Stimulated activated CD8-positive, alpha-beta memory T cell treated with anti-CD3 and anti-CD28 coated beads, Interleukin-15, amount 100 ng/mL, for 1 hour (primary cell): ENCODE results near the gene ARHGEF16.

Experiments used
- DNase-seq: peaks from one replicate; pipeline ENCODE4 v3.0.0-alpha.2; 2020; ENCODE audit warnings: low read depth

ARHGEF16 gene

GRCh38 chr1:3502641-3503524 is 48.4 kb downstream of the ARHGEF16 start:
- no peak for DNase-seq

GRCh38 chr1:3503525-3503886 is 49.0 kb downstream of the ARHGEF16 start:
- DNase-seq = no peak

- no peak for DNase-seq
Observed at GRCh38 chr1:3504151-3504821, 49.8 kb downstream of the ARHGEF16 start.

- DNase-seq = no peak
Observed at GRCh38 chr1:3504822-3505153, 50.3 kb downstream of the ARHGEF16 start.

GRCh38 chr1:3505161-3505560 is 50.7 kb downstream of the ARHGEF16 start:
- no peak for DNase-seq

- no peak for DNase-seq
Observed at GRCh38 chr1:3506041-3506440, 51.6 kb downstream of the ARHGEF16 start.

GRCh38 chr1:3506943-3507342 is 52.5 kb downstream of the ARHGEF16 start:
- DNase-seq = no peak

GRCh38 chr1:3507636-3508275 is 53.3 kb downstream of the ARHGEF16 start:
- DNase-seq = no peak

GRCh38 chr1:3508757-3509415 is 54.4 kb downstream of the ARHGEF16 start:
- no peak for DNase-seq

- DNase-seq = no peak
Observed at GRCh38 chr1:3509721-3510120, 55.3 kb downstream of the ARHGEF16 start.

GRCh38 chr1:3510136-3510955 is 55.9 kb downstream of the ARHGEF16 start:
- no peak for DNase-seq

- no peak for DNase-seq
Observed at GRCh38 chr1:3510956-3511250, 56.4 kb downstream of the ARHGEF16 start.

- DNase-seq = no peak
Observed at GRCh38 chr1:3511306-3511705, 56.8 kb downstream of the ARHGEF16 start.

GRCh38 chr1:3511856-3512255 is 57.4 kb downstream of the ARHGEF16 start:
- DNase-seq = no peak

GRCh38 chr1:3514404-3514803 is 59.9 kb downstream of the ARHGEF16 start:
- DNase-seq = no peak

- DNase-seq = no peak
Observed at GRCh38 chr1:3515272-3515671, 60.8 kb downstream of the ARHGEF16 start.

- DNase-seq = no peak
Observed at GRCh38 chr1:3515774-3516480, 61.5 kb downstream of the ARHGEF16 start.

GRCh38 chr1:3516481-3516869 is 62.0 kb downstream of the ARHGEF16 start:
- DNase-seq = no peak

- DNase-seq = no peak
Observed at GRCh38 chr1:3516911-3517675, 62.6 kb downstream of the ARHGEF16 start.

- DNase-seq = no peak
Observed at GRCh38 chr1:3518256-3518655, 63.8 kb downstream of the ARHGEF16 start.

- no peak for DNase-seq
Observed at GRCh38 chr1:3518756-3519155, 64.3 kb downstream of the ARHGEF16 start.
